HG03460 (cell line): ENCODE data around the gene CTSZ.
"Not testable (repeated sequence)": the region's sequence is repeated elsewhere in the genome, so short reads cannot be mapped to it uniquely, and the experiment has no call there.

ENCODE experiments used
- ATAC-seq: cut with Tn5 transposase; IDR thresholded peaks from one replicate; pipeline ENCODE4 v1.9.1; 2021; ENCODE audit not compliant: unreplicated experiment

Gene CTSZ

DNA sequence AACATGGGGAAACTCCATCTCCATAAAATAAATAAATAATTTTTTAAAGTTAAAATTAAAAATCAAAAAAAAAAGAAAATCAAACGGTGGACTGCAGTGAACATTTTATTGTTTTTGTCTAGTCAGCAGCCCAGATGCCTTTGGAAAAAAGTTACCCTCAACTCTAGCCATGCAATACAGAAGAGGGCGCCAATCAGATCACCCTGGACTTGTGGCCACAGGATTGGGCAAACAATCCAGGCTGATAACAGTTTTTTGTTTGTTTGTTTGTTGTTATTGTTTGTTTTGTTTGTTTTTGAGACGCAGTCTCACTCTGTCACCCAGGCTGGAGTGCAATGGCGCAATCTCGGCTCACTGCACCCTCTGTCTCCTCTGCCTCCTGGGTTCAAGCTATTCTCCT, 56.5 kb downstream of the CTSZ start:
- ATAC-seq: no peak

DNA sequence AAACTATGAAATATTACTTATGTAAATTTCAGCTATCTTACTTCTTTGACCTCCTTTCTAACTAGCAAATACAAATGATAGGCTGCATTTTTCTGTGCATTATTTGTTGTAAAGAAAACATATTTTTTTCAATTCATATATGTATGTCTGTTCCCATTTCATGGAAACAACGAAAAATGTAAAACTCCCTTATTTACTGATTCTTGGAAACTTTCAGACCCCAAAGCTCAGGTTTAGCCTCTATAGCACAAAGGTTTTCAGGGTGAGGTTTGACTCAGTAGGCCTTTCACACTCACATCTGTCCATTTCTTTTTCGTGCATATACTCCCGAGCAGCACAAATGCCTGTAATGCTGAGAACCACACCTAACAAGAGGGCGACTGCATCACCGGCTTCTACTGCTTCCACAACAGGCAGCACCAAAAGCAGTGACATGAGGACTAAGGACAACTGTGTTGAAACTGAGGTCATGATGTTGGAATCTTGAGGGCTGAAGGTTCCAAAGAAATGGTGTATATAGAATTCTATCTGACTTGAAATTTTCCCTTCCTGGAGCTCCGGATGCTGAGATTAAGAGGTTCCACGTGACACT, 59.2 kb downstream of the CTSZ start:
- not testable (repeated sequence) for ATAC-seq

DNA sequence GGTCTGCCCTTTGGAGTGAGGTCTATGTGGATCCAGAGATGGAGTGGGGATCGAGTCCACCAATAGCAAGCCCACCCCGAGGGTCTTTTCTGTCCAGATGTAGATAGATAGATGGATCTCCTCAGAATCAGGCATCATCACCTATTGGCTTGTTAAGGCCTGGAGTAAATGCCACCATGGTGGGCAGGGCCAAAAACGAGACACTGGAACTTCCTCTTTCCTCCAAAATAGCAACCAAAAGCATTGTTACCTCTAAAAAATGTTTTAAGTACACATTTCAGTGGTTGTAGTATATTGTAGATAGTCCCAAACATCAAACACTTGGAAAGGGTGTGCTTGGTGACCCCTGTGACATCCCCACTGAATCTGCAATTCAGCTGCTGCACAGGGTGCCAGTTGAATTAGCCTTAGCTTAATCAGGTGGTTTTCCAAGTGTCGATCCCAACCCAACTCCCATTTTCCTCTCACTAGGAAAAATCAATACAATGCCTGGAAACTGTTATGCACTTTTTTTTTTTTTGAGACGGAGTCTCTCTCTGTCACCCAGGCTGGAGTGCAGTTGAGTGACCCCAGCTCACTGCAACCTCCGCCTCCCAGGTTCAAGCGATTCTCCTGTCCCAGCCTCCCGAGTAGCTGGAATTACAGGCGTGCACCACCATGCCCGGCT, 61.0 kb downstream of the CTSZ start:
- no peak for ATAC-seq
